ENCODE results near the gene OR5K4.

The OR5K4 gene, protein sequence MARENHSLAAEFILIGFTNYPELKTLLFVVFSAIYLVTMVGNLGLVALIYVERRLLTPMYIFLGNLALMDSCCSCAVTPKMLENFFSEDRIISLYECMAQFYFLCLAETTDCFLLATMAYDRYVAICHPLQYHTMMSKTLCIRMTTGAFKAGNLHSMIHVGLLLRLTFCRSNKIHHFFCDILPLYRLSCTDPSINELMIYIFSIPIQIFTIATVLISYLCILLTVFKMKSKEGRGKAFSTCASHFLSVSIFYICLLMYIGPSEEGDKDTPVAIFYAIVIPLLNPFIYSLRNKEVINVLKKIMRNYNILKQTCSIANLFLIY

DNA sequence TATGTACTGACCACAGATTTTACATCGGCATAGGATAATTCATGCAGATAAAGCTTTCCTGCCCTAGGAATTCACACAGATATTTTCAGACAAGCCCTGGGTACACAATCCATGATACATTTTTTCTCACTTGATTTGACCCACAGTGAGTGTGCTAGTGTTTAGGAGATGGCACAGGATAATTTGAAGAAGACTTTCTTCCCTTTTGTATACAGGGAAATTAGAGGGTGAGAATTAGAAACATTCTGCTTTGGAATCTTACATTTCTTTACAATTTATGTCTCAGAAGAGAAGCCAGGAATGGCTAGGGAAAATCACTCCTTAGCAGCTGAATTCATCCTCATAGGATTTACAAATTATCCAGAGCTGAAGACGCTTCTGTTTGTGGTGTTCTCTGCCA is at the start of gene OR5K4:
TSS of gene OR5K4 (plus strand) at position 301 of the 400 bp plus-strand sequence. CDS start at position 301, 0 bp downstream.
- no peak for DNase-seq

DNA sequence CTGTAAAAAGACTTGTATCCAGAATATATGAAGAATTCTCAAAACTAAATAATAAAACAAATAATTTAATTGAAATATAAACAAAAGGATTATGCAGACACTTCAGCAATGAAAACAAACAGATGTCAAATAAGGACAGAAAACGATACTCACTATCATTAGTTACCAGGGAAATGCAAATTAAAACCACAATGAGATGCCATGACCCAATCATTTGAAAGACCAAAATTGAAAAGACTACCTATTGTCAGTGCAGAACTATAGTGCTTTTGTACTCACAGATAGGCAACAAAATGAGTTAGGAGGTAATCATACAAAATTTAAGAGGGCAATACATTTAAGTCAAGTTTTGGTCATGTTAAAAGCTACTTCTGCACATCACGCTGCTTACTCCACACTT is 31.6 kb upstream of the OR5K4 start:
- DNase-seq = no peak

DNA sequence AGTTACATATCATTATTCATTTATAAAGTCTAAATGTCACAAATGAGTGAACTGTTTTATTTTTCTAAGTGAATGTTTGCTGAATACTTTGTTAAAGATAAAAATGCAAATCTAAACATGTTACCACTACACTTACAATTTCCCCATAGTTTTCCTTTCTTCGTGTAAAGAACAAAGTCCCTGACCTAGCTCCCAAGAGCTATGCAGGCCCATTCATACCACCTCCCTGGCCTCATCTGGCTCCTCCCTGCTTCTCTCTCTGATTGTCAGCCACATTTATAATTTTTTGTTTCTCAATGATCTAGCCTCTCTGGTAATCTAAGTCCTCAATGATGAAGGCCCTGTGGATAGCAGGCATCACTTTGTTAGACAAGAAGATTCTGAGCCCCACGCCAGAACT is 31.0 kb upstream of the OR5K4 start:
- DNase-seq = no peak

DNA sequence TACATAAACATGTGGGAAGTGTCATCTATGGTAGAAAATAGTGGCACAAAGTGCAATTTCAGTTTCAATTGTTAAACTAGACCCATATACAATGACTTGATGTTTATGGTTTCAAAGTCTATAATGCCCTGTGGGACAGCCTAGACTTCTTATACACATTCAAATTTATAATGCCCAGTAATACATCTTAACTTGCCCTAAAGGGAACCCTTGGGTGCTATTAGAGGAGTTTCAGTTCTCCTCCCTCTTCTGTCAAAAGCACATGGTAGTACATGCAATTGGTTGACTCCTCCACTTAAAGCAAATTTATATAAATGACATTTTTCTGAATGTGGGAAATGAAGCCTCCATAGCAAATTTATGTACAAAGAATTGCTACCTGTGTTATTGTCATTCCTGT is 30.2 kb upstream of the OR5K4 start:
- DNase-seq = no peak

DNA sequence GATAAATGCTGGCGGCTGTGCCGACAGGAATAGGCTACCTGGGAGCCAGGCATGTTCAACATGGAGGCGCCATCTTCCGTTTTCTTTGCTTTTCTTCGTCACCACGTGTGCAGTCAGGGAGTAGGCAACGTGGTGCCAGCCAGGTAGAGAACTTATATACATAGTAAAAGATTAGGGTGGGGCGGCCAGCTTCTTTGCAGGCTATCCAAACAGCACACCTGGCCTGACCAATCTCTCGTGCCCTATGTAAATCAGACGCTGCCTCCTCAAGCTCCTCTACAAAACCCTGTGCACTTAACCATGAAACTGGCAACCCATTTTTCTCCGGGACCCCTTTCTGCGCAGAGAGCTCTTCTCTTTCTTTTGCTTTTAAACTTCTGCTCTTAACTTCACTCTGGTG is 28.6 kb upstream of the OR5K4 start:
- DNase-seq = no peak

DNA sequence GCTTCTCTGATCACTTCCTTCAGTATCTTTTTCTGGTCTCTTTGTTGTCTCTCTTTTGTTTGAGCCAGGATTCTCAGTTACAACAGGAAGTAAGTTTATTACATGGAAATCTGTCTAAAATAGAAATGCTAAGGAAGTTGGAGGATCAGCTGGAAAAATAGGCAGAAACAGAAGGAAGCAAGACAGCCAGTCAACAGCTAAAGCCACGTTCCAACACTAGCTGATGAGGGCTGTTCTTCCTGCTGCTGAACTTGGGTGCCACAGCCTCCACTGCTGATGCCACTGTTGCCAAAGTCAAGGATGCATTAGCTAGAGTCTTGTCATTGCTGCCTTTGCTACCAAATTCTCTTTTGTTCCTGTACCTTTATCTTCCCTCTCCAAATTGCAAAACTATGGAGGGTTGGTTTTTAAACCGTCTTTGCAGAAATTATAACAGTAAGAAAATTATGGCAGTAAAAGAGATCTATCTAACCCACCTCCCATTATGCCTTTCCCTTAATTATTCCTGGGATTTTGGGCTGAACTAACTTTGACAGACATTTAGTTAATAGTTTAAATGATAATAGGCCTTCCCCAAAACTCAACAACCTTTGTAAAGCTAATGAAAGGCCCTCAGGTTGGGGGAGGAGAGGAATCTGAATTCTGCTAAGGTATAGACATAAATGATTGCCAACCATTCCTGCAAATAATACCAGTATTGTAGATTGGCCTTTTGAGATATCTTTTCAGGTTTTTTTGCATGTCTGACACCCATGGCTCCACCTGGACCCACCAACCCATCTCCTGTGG is 27.4 kb upstream of the OR5K4 start:
- DNase-seq = no peak

DNA sequence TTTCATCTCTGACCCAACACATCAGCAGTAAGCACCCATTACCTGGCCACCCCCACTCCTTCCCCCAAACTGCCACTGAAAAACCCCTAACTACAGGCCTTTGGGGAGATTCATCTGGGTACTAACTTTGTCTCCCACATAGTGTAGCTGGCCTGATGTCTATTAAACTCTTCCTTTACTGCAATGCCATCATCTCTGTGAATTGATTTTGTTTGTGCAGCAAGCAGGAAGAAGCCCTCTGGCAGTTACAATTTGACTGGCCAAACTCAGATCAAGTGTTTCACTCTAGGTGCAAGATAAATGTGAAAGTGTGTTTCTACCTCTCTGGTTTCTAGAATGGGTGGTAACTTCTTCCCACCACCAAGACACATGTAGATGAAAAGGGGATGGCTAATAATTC is 26.7 kb upstream of the OR5K4 start:
- DNase-seq = no peak

DNA sequence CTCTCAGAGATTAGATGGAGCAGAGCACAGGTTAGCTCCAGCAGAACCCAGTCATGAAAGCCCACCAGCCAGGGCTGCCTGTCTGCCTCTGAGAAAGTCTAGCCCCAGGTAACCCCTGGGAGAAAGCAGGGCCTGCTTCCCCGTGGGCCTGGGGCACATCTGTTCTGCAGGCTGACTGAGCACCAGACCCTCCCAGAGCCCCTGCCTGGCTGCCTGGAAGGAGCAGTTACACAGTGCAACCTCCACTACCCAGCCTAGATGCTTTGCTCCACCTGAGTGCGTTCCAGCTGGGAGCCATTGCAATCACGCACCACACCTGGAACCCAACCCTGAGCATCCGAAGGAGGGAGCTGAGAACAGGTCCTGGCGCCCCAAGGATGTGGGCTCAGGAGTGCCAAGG is 24.7 kb upstream of the OR5K4 start:
- no peak for DNase-seq

DNA sequence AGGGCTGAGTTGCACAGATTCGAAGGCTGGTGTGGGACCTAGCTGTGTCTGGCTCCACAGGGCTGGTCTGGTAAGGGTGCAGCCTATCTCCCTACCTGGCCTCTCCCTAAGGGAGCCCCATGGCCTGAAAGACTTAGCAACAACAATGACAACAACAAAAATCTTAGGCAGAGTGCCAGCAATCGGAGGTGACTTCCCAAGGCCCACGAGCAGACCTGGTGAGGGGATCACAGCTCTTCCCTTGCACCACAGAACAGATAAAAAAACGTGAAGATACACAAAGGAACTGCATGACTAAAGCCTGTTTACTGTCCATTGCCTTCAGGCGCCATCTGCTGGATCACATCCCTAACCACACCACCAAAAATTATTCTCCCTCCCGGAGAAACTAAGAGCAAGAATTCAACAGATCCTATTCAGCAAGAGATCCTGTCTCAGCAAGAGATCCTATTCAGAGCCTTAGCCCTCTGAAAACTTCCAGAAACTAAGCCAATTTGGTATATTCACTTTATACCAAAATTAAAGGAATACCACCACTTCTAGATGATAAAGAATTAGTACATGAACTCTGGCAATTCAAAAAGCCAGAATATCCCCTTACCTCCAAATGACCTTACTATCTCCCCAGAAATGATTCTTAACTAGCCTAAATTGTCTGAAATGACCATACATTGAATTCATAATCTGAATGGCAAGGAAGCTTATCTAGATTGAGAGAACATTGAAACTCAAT is 24.1 kb upstream of the OR5K4 start:
- DNase-seq = no peak

DNA sequence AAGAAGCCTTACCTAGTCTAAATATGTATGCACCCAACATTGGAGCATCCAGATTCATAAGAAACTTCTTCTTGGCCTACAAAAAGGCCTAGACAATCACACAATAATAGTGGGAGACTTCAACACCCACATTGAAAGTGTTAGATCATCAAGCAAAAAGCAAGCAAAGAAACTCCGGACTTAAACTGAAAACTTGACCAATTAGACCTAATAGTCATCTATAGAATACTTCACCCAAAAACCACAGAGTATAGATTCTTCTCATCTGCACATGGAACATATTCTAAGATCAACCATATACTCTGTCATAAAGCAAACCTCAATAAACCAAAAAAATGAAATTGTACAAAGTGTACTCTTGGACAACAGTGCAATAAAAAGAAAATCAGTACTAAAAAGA is 22.3 kb upstream of the OR5K4 start:
- DNase-seq = no peak

DNA sequence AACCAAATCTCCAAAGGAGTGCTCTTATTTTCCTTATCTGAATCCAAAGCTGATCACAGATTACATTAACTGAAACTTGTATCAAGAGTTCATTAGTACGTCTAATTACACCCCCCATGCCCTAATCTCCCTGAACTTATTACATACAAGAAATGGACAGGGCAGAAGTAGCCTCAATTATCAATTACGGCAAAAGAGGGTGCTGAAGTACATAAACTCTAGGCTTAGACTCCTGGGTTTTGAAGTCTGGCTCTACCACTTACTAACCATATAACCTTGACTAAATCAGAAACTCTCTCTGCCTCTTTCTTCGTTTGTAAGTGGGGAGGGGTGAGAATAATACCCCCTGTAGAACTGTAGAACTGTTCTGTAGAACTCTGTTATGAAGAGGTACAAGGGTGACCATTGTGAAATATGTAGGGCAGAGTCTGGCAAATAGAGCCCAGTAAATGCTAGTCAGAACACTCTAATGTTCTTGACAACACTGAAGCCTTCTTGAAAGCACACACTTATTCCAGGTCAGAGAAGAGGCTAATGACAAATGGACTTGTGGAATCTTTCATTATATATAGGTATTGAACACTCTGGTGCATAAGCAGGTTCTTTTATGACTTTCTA is 19.6 kb upstream of the OR5K4 start:
- no peak for DNase-seq

DNA sequence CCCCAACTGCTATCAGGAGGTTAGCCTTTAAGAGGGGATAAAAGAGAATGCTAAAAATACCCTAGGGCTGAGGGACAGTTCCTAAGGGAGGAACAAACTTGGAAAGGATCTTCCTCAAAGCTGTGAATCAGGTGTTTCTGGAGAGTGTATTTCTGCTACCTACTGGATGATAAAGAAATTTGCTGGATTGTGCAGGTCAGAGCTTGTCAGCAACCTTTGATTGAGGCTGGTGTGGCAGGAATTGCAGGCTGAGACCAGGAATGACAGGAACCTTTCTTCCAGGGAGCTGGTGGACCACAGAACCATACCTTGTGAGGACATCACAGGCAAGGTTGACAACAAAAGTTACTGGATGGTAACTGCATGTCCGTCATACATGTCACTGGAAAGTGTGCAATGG is 14.6 kb upstream of the OR5K4 start:
- DNase-seq = no peak

DNA sequence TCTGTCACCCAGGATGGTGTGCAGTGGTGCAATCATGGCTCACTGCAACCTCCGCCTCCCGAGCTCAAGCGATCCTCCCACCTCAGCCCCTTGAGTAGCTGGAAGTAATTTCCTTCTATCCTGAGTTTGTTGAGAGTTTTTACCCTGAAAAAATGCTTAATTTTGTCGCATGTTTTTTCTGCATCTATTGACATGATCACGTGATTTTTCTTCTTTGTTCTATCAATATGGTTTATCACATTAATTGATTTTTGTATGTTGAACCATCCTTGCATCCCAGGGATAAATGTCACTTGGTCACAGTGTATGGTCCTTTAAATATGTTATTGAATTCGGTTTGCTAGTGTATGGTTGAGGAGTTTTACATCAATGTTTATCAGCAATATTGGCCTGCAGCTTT is 11.9 kb upstream of the OR5K4 start:
- no peak for DNase-seq

DNA sequence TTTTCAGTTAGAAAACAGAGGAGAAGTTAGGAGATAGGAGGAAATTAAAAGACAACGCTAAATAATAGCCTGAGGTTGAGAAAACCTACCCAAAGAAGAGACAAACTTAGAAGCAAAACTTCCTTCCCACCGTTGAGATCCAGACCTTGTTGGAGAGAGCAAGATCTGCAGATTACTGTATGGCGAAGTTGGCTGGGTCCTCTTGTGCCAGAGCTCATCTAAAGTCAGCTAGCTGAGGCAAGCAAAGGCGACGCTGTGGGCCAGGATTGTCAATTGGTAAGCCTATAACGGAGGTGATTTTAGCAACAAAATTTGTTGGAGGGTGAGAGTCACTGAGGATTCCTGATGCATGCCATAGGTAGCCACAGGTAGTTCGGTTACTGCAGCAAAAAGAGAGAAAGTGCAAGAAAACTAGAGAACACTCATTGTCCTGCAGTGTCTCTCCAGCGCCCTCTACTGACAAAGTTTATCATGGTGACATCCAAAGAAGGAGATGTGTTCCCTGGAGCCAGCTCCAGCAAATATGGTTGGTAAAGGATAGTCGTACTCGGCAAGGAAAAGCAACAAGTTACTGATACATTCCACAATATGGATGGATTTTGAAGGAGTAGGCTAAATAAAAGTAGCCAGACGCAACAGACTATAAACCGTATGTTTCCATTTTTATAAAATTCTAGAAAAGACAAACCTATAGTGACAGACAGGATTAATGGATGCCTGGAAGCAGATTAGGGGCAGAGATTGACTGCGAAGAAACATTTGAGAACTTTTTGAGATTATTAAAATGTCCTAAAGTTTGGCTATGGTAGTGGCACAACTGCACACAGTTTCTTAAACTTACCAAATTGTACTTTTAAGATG is 9.8 kb upstream of the OR5K4 start:
- no peak for DNase-seq

DNA sequence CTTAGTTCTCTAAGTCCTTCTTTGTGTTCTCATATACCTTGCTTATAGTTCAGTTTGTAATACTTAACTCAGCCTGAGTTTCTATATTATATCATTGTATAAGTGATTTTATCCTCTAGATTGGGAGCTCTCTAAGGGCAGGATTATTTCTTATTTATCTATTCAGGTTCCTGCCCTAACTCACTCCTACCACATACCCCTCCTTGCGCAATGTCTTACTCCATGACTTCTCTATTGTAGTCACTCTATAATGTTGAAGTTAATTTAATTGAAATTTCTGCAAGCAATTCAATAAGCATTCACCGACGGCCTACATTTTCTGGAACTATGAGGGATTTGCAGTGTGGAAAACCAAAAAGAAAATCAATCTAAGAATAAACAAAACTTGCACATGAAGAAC is 3.6 kb upstream of the OR5K4 start:
- DNase-seq = no peak

DNA sequence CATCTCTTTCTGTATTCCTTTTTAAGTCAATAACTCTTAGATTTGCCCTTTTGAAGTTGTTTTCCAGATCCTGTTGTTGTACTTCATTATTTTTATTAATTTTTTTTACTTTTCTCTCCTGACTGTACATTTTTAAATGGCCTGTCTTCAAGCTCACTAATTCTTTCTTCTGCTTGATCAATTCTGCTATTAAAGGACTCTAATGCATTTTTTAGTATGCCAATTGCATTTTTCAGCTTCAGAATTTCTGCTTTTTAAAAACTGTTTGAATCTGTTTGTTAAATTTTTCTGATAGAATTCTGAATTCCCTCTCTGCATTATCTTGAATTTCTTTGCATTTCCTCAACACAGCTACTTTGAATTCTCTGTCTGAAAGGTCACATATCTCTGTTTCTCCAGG is 5.6 kb downstream of the OR5K4 start:
- DNase-seq = no peak

DNA sequence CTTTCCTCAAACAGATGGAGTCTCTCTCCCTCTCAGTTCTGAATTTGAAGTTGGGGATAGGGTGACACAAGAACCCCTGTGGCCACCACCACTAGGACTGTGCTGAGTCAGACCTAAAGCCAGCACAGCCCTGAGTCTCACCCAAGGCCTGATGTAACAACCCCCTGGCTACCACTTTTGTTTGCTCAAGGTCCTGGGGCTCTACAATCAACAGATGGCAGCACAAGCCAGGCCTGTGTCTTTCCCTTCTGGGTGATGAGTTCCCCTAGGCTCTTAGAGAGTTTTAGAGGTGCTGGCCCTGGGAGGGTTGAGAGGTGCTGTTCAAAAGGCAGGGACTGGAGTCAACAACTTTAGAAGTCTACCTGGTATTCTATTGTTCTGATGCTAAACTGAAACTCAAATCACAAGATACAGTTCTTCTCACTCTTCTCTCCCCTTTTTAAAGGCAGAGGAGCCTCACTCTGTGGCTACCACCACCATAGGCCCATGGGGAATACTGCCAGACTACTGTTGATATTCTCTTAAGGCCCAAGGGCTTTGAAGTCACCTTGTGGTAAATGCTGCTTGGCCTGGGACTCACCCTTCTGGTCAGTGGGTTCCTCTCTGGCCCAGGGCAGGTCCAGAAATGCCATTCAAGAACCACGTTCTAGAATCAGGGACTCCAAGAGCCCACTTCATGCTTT is 6.5 kb downstream of the OR5K4 start:
- no peak for DNase-seq

DNA sequence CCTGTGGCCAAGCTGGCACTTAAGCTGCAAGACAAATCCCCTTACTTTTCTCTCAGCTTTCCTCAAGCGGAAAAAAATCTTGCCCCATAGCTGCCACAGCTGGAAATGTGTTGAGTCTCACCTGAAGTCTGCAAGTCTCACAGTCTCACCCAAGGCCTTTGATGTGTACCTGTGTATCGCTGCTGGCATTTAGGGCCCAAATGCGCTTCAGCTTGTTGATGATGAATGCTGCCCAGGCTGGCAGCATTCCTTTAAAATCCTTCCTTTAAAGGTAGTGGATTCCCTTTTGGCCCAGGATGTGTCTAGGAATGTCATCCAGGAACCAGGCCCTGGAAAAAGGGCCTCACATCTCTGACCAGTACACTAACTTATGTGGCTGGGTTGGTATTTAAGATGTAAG is 7.0 kb downstream of the OR5K4 start:
- DNase-seq = no peak

DNA sequence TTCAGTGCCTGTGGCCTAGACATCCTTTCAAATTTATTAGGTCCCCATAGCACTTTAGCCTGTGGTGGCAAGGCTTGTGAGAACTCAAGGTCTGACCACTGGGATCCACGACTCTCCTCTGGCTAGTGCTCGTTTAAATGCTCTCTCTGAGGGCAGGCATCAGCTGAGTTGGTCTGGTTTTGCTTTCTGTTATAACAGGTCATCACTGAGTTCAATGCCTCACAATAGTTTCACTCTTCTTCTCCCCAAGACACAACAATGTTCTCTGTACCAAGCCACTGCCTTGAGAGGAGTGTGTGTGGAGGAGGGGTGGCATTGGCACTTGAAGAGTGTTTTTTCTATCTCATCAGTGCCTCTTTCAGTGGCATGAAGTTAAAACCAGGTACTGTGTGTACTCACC is 7.6 kb downstream of the OR5K4 start:
- DNase-seq = no peak

DNA sequence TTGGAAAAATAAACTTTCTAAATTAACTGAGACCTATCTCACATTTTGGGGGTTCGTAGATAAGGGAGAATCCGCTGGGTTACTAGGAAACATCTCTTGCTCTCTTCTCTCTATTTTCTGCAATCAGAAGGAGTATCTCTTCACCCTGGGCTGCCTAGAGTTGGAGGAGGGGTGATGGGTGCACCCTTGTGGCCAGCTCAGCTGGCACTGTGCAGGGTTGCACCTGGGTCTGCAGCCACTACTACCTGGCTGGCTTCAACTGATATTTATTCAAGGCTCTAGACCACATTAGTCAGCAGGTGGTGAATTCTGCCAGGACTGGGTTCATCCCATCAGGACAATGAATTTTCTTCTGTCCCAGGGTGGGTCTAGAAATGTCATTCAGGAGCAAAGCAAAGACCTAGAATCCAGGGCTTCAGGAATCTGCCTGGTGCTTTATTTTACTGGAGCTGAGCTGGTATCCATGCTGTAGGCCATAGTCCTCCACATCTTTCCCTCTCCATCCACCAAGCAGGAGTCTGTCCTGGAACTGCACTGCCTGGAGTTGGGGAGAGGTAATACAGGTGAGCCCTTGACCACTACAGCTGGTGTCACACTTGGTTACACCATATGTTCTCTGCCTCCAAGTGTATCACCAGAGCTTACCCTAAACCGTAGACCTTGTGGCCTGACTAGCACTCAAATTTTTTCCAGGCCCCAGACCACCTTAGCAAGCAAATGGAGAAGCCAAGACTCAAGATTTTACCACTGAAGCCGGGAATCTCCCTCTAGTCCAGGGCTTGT is 14.0 kb downstream of the OR5K4 start:
- DNase-seq = no peak

DNA sequence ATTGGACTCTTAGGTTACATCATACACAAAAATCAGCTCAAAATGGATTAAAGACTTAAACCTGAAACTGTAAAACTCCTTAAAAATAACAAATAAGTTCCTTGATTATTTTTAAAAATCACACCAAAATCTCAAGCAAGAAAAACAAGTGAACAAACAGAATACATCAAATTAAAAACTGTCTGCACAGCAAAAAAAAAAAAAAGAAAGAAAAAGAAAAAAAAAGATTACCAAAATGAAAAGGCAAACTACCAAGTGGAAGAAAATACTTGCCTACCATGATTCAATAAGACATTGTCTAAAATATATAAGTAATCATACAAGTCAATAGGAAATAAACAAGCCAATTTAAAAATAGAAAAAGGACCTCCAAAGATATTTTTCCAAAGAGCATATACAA is 17.5 kb downstream of the OR5K4 start:
- no peak for DNase-seq

Measured in GOT3 (cell line).